ENCODE measurements around the gene LGALS7B.

DNA sequence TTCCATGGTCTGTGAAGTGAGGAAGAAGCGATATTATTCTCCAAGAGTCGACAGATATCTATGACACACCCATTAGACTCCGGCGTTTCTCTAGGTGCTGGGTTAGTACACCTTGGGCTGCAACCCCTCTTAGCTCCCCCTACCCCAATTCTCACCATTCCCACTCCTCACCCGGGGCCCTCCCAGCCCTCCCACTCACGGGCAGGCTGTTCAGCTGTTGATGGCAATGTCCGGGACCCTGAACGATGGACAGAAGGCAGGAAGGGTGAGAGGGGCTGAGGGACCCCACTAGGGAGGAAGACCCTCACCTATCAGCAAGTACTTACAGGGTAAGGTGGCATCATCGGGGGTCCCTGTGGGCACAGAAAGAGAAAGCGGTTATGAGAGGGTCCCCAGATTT is 14.5 kb downstream of the LGALS7B start:
- TF ChIP-seq POLR2AphosphoS5 (IDR thresholded peaks at IDR 0.05; ENCODE audit: low read length) (no peak), JUND (IDR thresholded peaks at IDR 0.05; ENCODE audit: low read depth, low read length) (no peak), RFX5 (IDR thresholded peaks at IDR 0.05; ENCODE audit: low read depth, low read length) (no peak)
- TF ChIP-seq, protein P1, sequence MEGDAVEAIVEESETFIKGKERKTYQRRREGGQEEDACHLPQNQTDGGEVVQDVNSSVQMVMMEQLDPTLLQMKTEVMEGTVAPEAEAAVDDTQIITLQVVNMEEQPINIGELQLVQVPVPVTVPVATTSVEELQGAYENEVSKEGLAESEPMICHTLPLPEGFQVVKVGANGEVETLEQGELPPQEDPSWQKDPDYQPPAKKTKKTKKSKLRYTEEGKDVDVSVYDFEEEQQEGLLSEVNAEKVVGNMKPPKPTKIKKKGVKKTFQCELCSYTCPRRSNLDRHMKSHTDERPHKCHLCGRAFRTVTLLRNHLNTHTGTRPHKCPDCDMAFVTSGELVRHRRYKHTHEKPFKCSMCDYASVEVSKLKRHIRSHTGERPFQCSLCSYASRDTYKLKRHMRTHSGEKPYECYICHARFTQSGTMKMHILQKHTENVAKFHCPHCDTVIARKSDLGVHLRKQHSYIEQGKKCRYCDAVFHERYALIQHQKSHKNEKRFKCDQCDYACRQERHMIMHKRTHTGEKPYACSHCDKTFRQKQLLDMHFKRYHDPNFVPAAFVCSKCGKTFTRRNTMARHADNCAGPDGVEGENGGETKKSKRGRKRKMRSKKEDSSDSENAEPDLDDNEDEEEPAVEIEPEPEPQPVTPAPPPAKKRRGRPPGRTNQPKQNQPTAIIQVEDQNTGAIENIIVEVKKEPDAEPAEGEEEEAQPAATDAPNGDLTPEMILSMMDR (IDR thresholded peaks at IDR 0.05 in 2 of 3, conservative IDR thresholded peaks at IDR 0.05 in 1 of 3; ENCODE audit: control insufficient read depth in 2 of 3, extremely low read depth in 1 of 3, insufficient read depth in 1 of 3, low read depth in 3 of 3, low read length in 3 of 3): no peak

Data from GM12878 (cell line).